SK-N-SH (cell line): Measurements from ENCODE around the gene RFPL4A. TPM values are rescaled to one million over a fixed set of nuclear protein-coding genes. Genes with fewer than 3 reads are reported as not detected.

Experiments
- CTCF ChIA-PET: fragments of 300-600, 350-600 bp; formaldehyde crosslinking; extraction: SDS; loops from one replicate; lab custom pipeline; 2021; lab: Yijun Ruan, JAX
- POLR2A ChIA-PET: fragments of 350-600 bp; sonication (Branson Sonifier 250); formaldehyde crosslinking; extraction: SDS; loops from one replicate; lab custom pipeline; 2020; ENCODE audit warnings: antibody characterized with exemption, inconsistent platforms; lab: Yijun Ruan, JAX
- DNase-seq: peaks from one replicate; pipeline ENCODE4 v3.0.0; 2012
- H2AFZ ChIP-seq: fragments of 200-600 bp; sonication (generic); 2 replicates; pipeline ENCODE4 v1.8.1; 2016; ENCODE audit warnings: antibody characterized with exemption, mild to moderate bottlenecking, low read depth
- H3F3A ChIP-seq: fragments of 200-600 bp; sonication (generic); replicated peaks from 2 replicates; pipeline ENCODE3; 2016; ENCODE audit warnings: antibody characterized with exemption, mild to moderate bottlenecking; ENCODE audit not compliant: insufficient read depth
- H3K27ac ChIP-seq, 2 experiments: fragments of 200-500 bp in 1 of 2; fragments of 200-600 bp in 1 of 2; sonication (Bioruptor generic) in 1 of 2; sonication (generic), shearing (Covaris generic) in 1 of 2; 2 replicates each; pipeline versions ENCODE4 v1.5.1 to v1.6.1; 2014 to 2016; ENCODE audit warnings: low read depth in 2 of 2, inconsistent platforms in 1 of 2, low read length in 1 of 2, mild to moderate bottlenecking in 1 of 2, mixed read lengths in 1 of 2
- H3K27me3 ChIP-seq: fragments of 200-600 bp; sonication (generic), shearing (Covaris generic); 2 replicates; pipeline ENCODE4 v1.6.1; 2016; ENCODE audit warnings: mixed run types; ENCODE audit not compliant: insufficient read depth
- H3K36me3 ChIP-seq, 2 experiments: fragments of 200-500 bp in 1 of 2; fragments of 200-600 bp in 1 of 2; sonication (Bioruptor generic) in 1 of 2; sonication (generic) in 1 of 2; replicated peaks in 1 of 2; 2 replicates each; pipeline versions ENCODE3 to v1.5.1; 2014 to 2016; ENCODE audit warnings: low read length in 1 of 2, mild to moderate bottlenecking in 1 of 2; ENCODE audit not compliant: insufficient read depth in 2 of 2, control insufficient read depth in 1 of 2
- H3K4me1 ChIP-seq, 2 experiments: fragments of 200-500 bp in 1 of 2; fragments of 200-600 bp in 1 of 2; sonication (Bioruptor generic) in 1 of 2; sonication (generic), shearing (Covaris generic) in 1 of 2; 2 replicates each; pipeline versions ENCODE4 v1.5.1 to v1.6.1; 2014 to 2016; ENCODE audit warnings: low read depth in 1 of 2, low read length in 1 of 2, mixed run types in 1 of 2; ENCODE audit not compliant: insufficient read depth in 2 of 2, control insufficient read depth in 1 of 2
- H3K4me2 ChIP-seq: fragments of 200-600 bp; sonication (generic), shearing (Covaris generic); 2 replicates; pipeline ENCODE4 v1.6.1; 2017; ENCODE audit warnings: mixed run types
- H3K4me3 ChIP-seq, 2 experiments: fragments of 200-500 bp in 1 of 2; fragments of 200-600 bp in 1 of 2; sonication (Bioruptor generic) in 1 of 2; sonication (generic), shearing (Covaris generic) in 1 of 2; 2 replicates each; pipeline versions ENCODE4 v1.5.1 to v1.8.1; 2014 to 2016; ENCODE audit warnings: low read depth in 2 of 2, inconsistent platforms in 1 of 2, low read length in 1 of 2, mild to moderate bottlenecking in 1 of 2, mixed read lengths in 1 of 2, moderate library complexity in 1 of 2
- H3K79me2 ChIP-seq: fragments of 200-600 bp; sonication (generic); 2 replicates; pipeline ENCODE4 v1.8.1; 2017; ENCODE audit warnings: mild to moderate bottlenecking; ENCODE audit not compliant: insufficient read depth
- H3K9ac ChIP-seq: fragments of 200-600 bp; sonication (generic); 2 replicates; pipeline ENCODE4 v1.6.1; 2017; ENCODE audit warnings: mixed run types
- H3K9me2 ChIP-seq: fragments of 200-600 bp; sonication (generic); 2 replicates; pipeline ENCODE4 v1.6.1; 2017; ENCODE audit warnings: mixed run types
- H3K9me3 ChIP-seq: fragments of 200-600 bp; sonication (generic); 2 replicates; pipeline ENCODE4 v1.6.1; 2017; ENCODE audit warnings: mixed run types, mild to moderate bottlenecking, moderate library complexity
- H4K20me1 ChIP-seq: fragments of 200-600 bp; sonication (generic); 2 replicates; pipeline ENCODE4 v1.6.1; 2017; ENCODE audit warnings: mild to moderate bottlenecking, mixed run types; ENCODE audit not compliant: insufficient read depth
- CHD2 ChIP-seq: fragments of 150-350 bp; IDR thresholded peaks from 2 replicates; pipeline ENCODE4 v1.6.1; 2018; ENCODE audit warnings: low read length; ENCODE audit not compliant: partially characterized antibody
- ELF1 ChIP-seq: IDR thresholded peaks from 2 replicates; pipeline ENCODE4 v1.4.0; 2012
- EZH2phosphoT487 ChIP-seq: fragments of 200-600 bp; sonication (generic); IDR thresholded peaks from 2 replicates; pipeline ENCODE4 v1.6.1; 2017; ENCODE audit warnings: low read depth, mixed run types, mild to moderate bottlenecking, antibody characterized with exemption, moderate library complexity, borderline replicate concordance
- FOSL2 ChIP-seq: IDR thresholded peaks from 2 replicates; pipeline ENCODE4 v1.4.0; 2012; ENCODE audit warnings: low read depth, mild to moderate bottlenecking, moderate library complexity, borderline replicate concordance
- FOXJ3 ChIP-seq: sonication (generic); formaldehyde crosslinking; IDR thresholded peaks from 2 replicates; pipeline ENCODE4 v1.5.1; 2020; ENCODE audit warnings: mild to moderate bottlenecking, missing genetic modification reagents
- GABPA ChIP-seq: IDR thresholded peaks from 2 replicates; pipeline ENCODE4 v1.4.0; 2012; ENCODE audit warnings: low read depth, mild to moderate bottlenecking
- MEF2A ChIP-seq: IDR thresholded peaks from 2 replicates; pipeline ENCODE4 v1.4.0; 2012; ENCODE audit warnings: low read depth, borderline replicate concordance
- NFIC ChIP-seq: IDR thresholded peaks from 2 replicates; pipeline ENCODE4 v1.4.0; 2012; ENCODE audit warnings: borderline replicate concordance
- POLR2AphosphoS5 ChIP-seq: IDR thresholded peaks from 2 replicates; pipeline ENCODE4 v1.6.1; 2012; ENCODE audit warnings: low read depth, low read length
- RAD21 ChIP-seq: IDR thresholded peaks from 2 replicates; pipeline ENCODE4 v1.6.1; 2012; ENCODE audit warnings: mild to moderate bottlenecking, low read length
- RCOR1 ChIP-seq: fragments of 150-350 bp; IDR thresholded peaks from 2 replicates; pipeline ENCODE4 v1.6.1; 2017; ENCODE audit warnings: antibody characterized with exemption, low read length
- REST ChIP-seq: IDR thresholded peaks from 2 replicates; pipeline ENCODE4 v1.6.1; 2012; ENCODE audit warnings: mild to moderate bottlenecking, low read depth, low read length, moderate library complexity
- RXRA ChIP-seq: IDR thresholded peaks from 2 replicates; pipeline ENCODE4 v1.4.0; 2012; ENCODE audit warnings: low read depth, mild to moderate bottlenecking, borderline replicate concordance
- SMC3 ChIP-seq: IDR thresholded peaks from 2 replicates; pipeline ENCODE4 v1.6.1; 2012; ENCODE audit warnings: low read depth, low read length, improper control_type of control experiment
- TAF1 ChIP-seq: IDR thresholded peaks from 2 replicates; pipeline ENCODE4 v1.6.1; 2012; ENCODE audit warnings: low read depth, mild to moderate bottlenecking, low read length, moderate library complexity, borderline replicate concordance
- USF1 ChIP-seq: IDR thresholded peaks from 2 replicates; pipeline ENCODE4 v1.4.0; 2012; ENCODE audit warnings: low read depth, borderline replicate concordance
- USF2 ChIP-seq: fragments of 150-350 bp; IDR thresholded peaks from 2 replicates; pipeline ENCODE4 v1.6.1; 2017; ENCODE audit warnings: antibody characterized with exemption, low read length, low read depth, borderline replicate concordance
- YY1 ChIP-seq: IDR thresholded peaks from 2 replicates; pipeline ENCODE4 v1.4.0; 2012; ENCODE audit warnings: low read depth, mild to moderate bottlenecking
- ZBTB33 ChIP-seq: IDR thresholded peaks from 2 replicates; pipeline ENCODE4 v1.4.0; 2012; ENCODE audit warnings: low read depth, borderline replicate concordance
- WGBS: methylation state at CpG from one replicate; pipeline ENCODE4 v1.1.6; 2017; ENCODE audit warnings: low lambda C conversion rate; 5-methylcytosine and 5-hydroxymethylcytosine counted together
- polyA plus RNA-seq, 3 experiments: library from polyadenylated mRNA; depleted of rRNA; stranded (reverse); fragments of >200 nt; gene quantifications; 2 replicates each; pipeline ENCODE4 v1.2.3, GENCODE V29; 2012

RFPL4A gene
- polyA plus RNA-seq, 1 of the 3 experiments (the other 2 are of a cell fraction), result not detected

- CTCF ChIA-PET, result no interaction called here
Measured at GRCh38 chr19:55720214-55720746, 38.6 kb upstream of the RFPL4A start.

GRCh38 chr19:55720801-55721200, 38.1 kb upstream of the RFPL4A start:
- Histone ChIP-seq H3K27me3 (peaks cover 50% of the 10 kb centered on the region; the same call in 1 of the 2 replicates), H2AFZ (no peak overlapping the region), H3K79me2 (no peaks in the 10 kb centered on the region), H3K36me3 (no peaks in the 10 kb centered on the region), H3K4me1 (no peaks in the 10 kb centered on the region), H3K9ac (no peak overlapping the region), H4K20me1 (no peaks in the 10 kb centered on the region), H3F3A (no peaks in the 10 kb centered on the region), H3K9me3 (no peaks in the 10 kb centered on the region), H3K27ac (no peak overlapping the region), H3K4me3 (no peak overlapping the region), H3K4me2 (no peak overlapping the region), H3K9me2 (no peaks in the 10 kb centered on the region)
- 1% methylated on average over 3 of the region's 3 CpGs for WGBS
- ChIA-PET CTCF (no interaction called here), POLR2A (no interaction called here)
- DNase-seq, result no peak
- TF ChIP-seq POLR2AphosphoS5 (no peak), USF2 (no peak), USF1 (no peak), REST (no peak), RCOR1 (no peak), YY1 (no peak), RAD21 (no peak), ELF1 (no peak), TAF1 (no peak)

More at GRCh38 chr19:55720214-55720746, 38.6 kb upstream of the RFPL4A start:
- POLR2A ChIA-PET, result no interaction called here
- H3K27ac ChIP-seq, result no peak overlapping the region
- TF ChIP-seq MEF2A (no peak), USF2 (no peak), NFIC (no peak), SMC3 (no peak), RXRA (no peak), TAF1 (no peak), FOXJ3 (CRISPR knock-in tag) (no peak), FOSL2 (no peak), CHD2 (no peak), POLR2AphosphoS5 (no peak), ZBTB33 (no peak), GABPA (no peak), EZH2phosphoT487 (no peak), ELF1 (no peak)
- no peak overlapping the region for H3K4me3 ChIP-seq
- H3K4me2 ChIP-seq, result no peak overlapping the region
- no peak overlapping the region for H3K9ac ChIP-seq
- no peak overlapping the region for H2AFZ ChIP-seq
- no peaks in the 10 kb centered on the region for H3F3A ChIP-seq
- H3K27me3 ChIP-seq, result peaks cover 49% of the 10 kb centered on the region; the same call in 1 of the 2 replicates
- WGBS, result 0% methylated on average over 5 of the region's 5 CpGs
- no peaks in the 10 kb centered on the region for H3K36me3 ChIP-seq
- no peaks in the 10 kb centered on the region for H4K20me1 ChIP-seq
- H3K79me2 ChIP-seq, result no peaks in the 10 kb centered on the region
- H3K9me3 ChIP-seq, result no peaks in the 10 kb centered on the region
- no peak for DNase-seq
- H3K4me1 ChIP-seq, result no peaks in the 10 kb centered on the region
- H3K9me2 ChIP-seq, result no peaks in the 10 kb centered on the region
